ENCODE data around the gene RGS11. TPM values are rescaled to one million over a fixed set of nuclear protein-coding genes. Genes with fewer than 3 reads are reported as not detected.
"Not testable (repeated sequence)": the region's sequence is repeated elsewhere in the genome, so short reads cannot be mapped to it uniquely, and the experiment has no call there.

Gene RGS11
- total and polyA plus RNA-seq, 12 donors, result 0.83 to 98.6 (median 6.1) TPM

GRCh38 chr16:239948-240277 is 35.8 kb downstream of the RGS11 start:
- intact Hi-C loops (cut with DNase I), result loop anchor here (10.0 kb wide), 1 partner anchor 115 kb away; the partner anchor contains the start of gene AXIN1 (in 2 of the 2)
- H3K27me3 ChIP-seq, result no peaks in the 10 kb centered on the region
- H3K9me3 ChIP-seq (replicated peaks in 1 of 3), result no peaks in the 10 kb centered on the region
- TF ChIP-seq, protein P1, sequence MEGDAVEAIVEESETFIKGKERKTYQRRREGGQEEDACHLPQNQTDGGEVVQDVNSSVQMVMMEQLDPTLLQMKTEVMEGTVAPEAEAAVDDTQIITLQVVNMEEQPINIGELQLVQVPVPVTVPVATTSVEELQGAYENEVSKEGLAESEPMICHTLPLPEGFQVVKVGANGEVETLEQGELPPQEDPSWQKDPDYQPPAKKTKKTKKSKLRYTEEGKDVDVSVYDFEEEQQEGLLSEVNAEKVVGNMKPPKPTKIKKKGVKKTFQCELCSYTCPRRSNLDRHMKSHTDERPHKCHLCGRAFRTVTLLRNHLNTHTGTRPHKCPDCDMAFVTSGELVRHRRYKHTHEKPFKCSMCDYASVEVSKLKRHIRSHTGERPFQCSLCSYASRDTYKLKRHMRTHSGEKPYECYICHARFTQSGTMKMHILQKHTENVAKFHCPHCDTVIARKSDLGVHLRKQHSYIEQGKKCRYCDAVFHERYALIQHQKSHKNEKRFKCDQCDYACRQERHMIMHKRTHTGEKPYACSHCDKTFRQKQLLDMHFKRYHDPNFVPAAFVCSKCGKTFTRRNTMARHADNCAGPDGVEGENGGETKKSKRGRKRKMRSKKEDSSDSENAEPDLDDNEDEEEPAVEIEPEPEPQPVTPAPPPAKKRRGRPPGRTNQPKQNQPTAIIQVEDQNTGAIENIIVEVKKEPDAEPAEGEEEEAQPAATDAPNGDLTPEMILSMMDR (IDR thresholded peaks at IDR 0.05), result no peak
- TF ChIP-seq POLR2A (IDR thresholded peaks at IDR 0.05), result no peak
- no peaks in the 10 kb centered on the region for H3K36me3 ChIP-seq (replicated peaks in 1 of 2)
- WGBS, 4 donors, result 70 to 80% (median 71%) methylated on average over 3 of the region's 3 CpGs
- no peak overlapping the region for H3K4me3 ChIP-seq
- H3K4me1 ChIP-seq (replicated peaks in 1 of 2), result peaks cover 4 to 6% of the 10 kb centered on the region in 2 donors
- peak overlapping the region in 1 of 5 donors; percentile 6 for H3K27ac ChIP-seq
- peak in 1 of 7 donors; percentile 32 for DNase-seq

GRCh38 chr16:234468-235305 is 41.1 kb downstream of the RGS11 start, which contains the start of gene FAM234A:
FAM234A (plus strand) TSS chr16:234821; CDS start chr16:254414, 19,593 bp downstream.
- intact Hi-C loops (cut with DNase I), result loop anchor here (10.0 kb wide), 1 partner anchor 120 kb away; the partner anchor contains the start of gene AXIN1 (in 2 of the 2)
- DNase-seq, result peak; percentile 94 to 97 (median 96)
- Histone ChIP-seq H3K9me3 (replicated peaks in 1 of 3) (no peaks in the 10 kb centered on the region), H3K36me3 (replicated peaks in 1 of 2) (no peaks in the 10 kb centered on the region), H3K4me3 (peak within 1 kb of the TSS in 3 of 4 donors; percentile 35 to 78 (median 72)), H3K4me1 (replicated peaks in 1 of 2) (peaks cover 4 to 9% of the 10 kb centered on the region in 2 donors), H3K27me3 (no peaks in the 10 kb centered on the region), H3K27ac (peak within 1 kb of the TSS; percentile 89 to 99 (median 98))
- TF ChIP-seq, protein P1 (IDR thresholded peaks at IDR 0.05), result peak in 5 of 6 experiments; percentile 16 to 50 (median 36)
- peak; percentile 90 to 92 for TF ChIP-seq POLR2A (IDR thresholded peaks at IDR 0.05)
- WGBS, 4 donors, result 0 to 1% (median 0%) methylated on average over 26 to 83 of the region's 85 CpGs

GRCh38 chr16:230949-231348 is 44.8 kb downstream of the RGS11 start:
- H3K27ac ChIP-seq, result no peak overlapping the region
- H3K4me1 ChIP-seq (replicated peaks in 1 of 2), result peaks cover 17 to 21% of the 10 kb centered on the region in 2 donors
- H3K27me3 ChIP-seq, result no peaks in the 10 kb centered on the region
- no peaks in the 10 kb centered on the region for H3K9me3 ChIP-seq (replicated peaks in 1 of 3)
- TF ChIP-seq, protein P1 (IDR thresholded peaks at IDR 0.05), result no peak
- no peak for TF ChIP-seq POLR2A (IDR thresholded peaks at IDR 0.05)
- intact Hi-C loops (cut with DNase I), result loop anchor here (10.0 kb wide), 1 partner anchor 124 kb away; the partner anchor contains the start of gene AXIN1 (in 2 of the 2)
- peaks cover 0 to 14% of the 10 kb centered on the region in 2 donors for H3K36me3 ChIP-seq (replicated peaks in 1 of 2)
- no peak overlapping the region for H3K4me3 ChIP-seq
- WGBS, 4 donors, result 74 to 83% (median 82%) methylated on average over 17 to 22 of the region's 22 CpGs
- no peak for DNase-seq

- intact Hi-C loops (cut with DNase I), result loop anchor here (10.0 kb wide), 1 partner anchor 124 kb away; the partner anchor contains the start of gene AXIN1 (in 2 of the 2)
- H3K9me3 ChIP-seq (replicated peaks in 1 of 3); H3K27ac ChIP-seq; H3K27me3 ChIP-seq; DNase-seq; H3K4me3 ChIP-seq: not testable (repeated sequence)
- Histone ChIP-seq H3K4me1 (replicated peaks in 1 of 2) (peaks cover 11 to 17% of the 10 kb centered on the region in 2 donors), H3K36me3 (replicated peaks in 1 of 2) (peaks cover 0 to 19% of the 10 kb centered on the region in 2 donors)
- 88 to 93% (median 92%) methylated on average over 18 of the region's 18 CpGs for WGBS, 4 donors
These were observed 45.4 kb downstream of the RGS11 start for GRCh38 chr16:230351-230750.
